HepG2 (cell line): ENCODE results near the gene SECTM1. TPM values are rescaled to one million over a fixed set of nuclear protein-coding genes. Genes with fewer than 3 reads are reported as not detected.

Source experiments
- ATF5 ChIP-seq: sonication (generic); formaldehyde crosslinking; IDR thresholded peaks from 2 replicates; pipeline ENCODE4 v1.4.0; 2020; ENCODE audit warnings: mild to moderate bottlenecking, low read depth, missing genetic modification reagents
- ESRRA ChIP-seq: sonication (generic); formaldehyde crosslinking; IDR thresholded peaks from 2 replicates; pipeline ENCODE4 v1.5.1; 2020; ENCODE audit warnings: mild to moderate bottlenecking, low read depth, missing genetic modification reagents
- FOXO4 ChIP-seq: sonication (generic); formaldehyde crosslinking; conservative IDR thresholded peaks from 2 replicates; pipeline ENCODE4 v1.8.1; 2023; ENCODE audit warnings: missing genetic modification reagents
- GABPA ChIP-seq, 2 experiments: IDR thresholded peaks; 2 replicates each; pipeline ENCODE4 v1.6.1; 2011 to 2016; ENCODE audit warnings: low read depth in 2 of 2, low read length in 1 of 2, missing biosample characterization in 1 of 2, missing genetic modification characterization in 1 of 2
- MEF2D ChIP-seq: sonication (generic); formaldehyde crosslinking; IDR thresholded peaks from 2 replicates; pipeline ENCODE4 v1.5.1; 2020; ENCODE audit warnings: mild to moderate bottlenecking, missing genetic modification reagents
- NPAS2 ChIP-seq: sonication (generic); formaldehyde crosslinking; IDR thresholded peaks from 2 replicates; pipeline ENCODE4 v1.8.0; 2022; ENCODE audit warnings: mild to moderate bottlenecking, missing genetic modification reagents, borderline replicate concordance
- SIX4 ChIP-seq: sonication (generic); formaldehyde crosslinking; IDR thresholded peaks from 2 replicates; pipeline ENCODE4 v1.4.0; 2020; ENCODE audit warnings: missing genetic modification reagents
- TFDP2 ChIP-seq: sonication (generic); formaldehyde crosslinking; IDR thresholded peaks from 2 replicates; pipeline ENCODE4 v1.4.0; 2020; ENCODE audit warnings: missing genetic modification reagents
- ZNF101 ChIP-seq: sonication (generic); formaldehyde crosslinking; IDR thresholded peaks from 2 replicates; pipeline ENCODE4 v1.4.0; 2020; ENCODE audit warnings: mild to moderate bottlenecking, low read depth, missing genetic modification reagents, borderline replicate concordance
- ZNF766 ChIP-seq: sonication (generic); formaldehyde crosslinking; IDR thresholded peaks from 2 replicates; pipeline ENCODE4 v1.5.0; 2020; ENCODE audit warnings: missing genetic modification reagents, borderline replicate concordance
- ZNF770 ChIP-seq: sonication (generic); formaldehyde crosslinking; IDR thresholded peaks from 2 replicates; pipeline ENCODE4 v1.5.0; 2020; ENCODE audit warnings: mild to moderate bottlenecking, missing genetic modification reagents
- ZNF816 ChIP-seq: sonication (generic); formaldehyde crosslinking; IDR thresholded peaks from 2 replicates; pipeline ENCODE4 v1.8.0; 2022; ENCODE audit warnings: missing genetic modification reagents, mild to moderate bottlenecking, borderline replicate concordance
- polyA plus RNA-seq, 8 experiments: library from polyadenylated mRNA; depleted of rRNA in 3 of 8; stranded (reverse) in 7 of 8; unstranded in 1 of 8; fragments of >200 nt; fragmentation: Illumina TruSeq in 4 of 8; extraction: Trizol in 4 of 8; gene quantifications; 2 replicates each; pipeline versions ENCODE4 v1.2.1 to v1.2.3, GENCODE V29; 2011 to 2016; ENCODE audit warnings: low read depth in 4 of 8, missing spikeins in 1 of 8, mixed read lengths in 1 of 8; ENCODE audit not compliant: insufficient read depth in 1 of 8
- total RNA-seq, 5 experiments: library from RNA; depleted of rRNA; stranded (reverse); fragments of >200 nt; fragmentation: Illumina TruSeq; extraction: Trizol; gene quantifications; 2 replicates each; pipeline ENCODE4 v1.2.3, GENCODE V29; 2016; ENCODE audit warnings: low read depth in 1 of 5
- TF ChIP-seq, protein P1 (sequence below): sonication (generic); formaldehyde crosslinking; IDR thresholded peaks from 2 replicates; pipeline ENCODE4 v1.4.0; 2020; ENCODE audit warnings: missing genetic modification reagents, borderline replicate concordance
- TF ChIP-seq, protein P2 (sequence below): sonication (generic); formaldehyde crosslinking; IDR thresholded peaks from 2 replicates; pipeline ENCODE4 v1.4.0; 2020; ENCODE audit warnings: missing genetic modification reagents, borderline replicate concordance

The SECTM1 gene
- total and polyA plus RNA-seq, 2 of the 13 experiments (the other 11 are each of a cell fraction or from before 2014, with no cell fraction given), result 3.5 to 5.3 TPM

- TF ChIP-seq ZNF766 (CRISPR knock-in tag), result no peak
- TF ChIP-seq FOXO4, result no peak
- no peak for TF ChIP-seq GABPA (IDR thresholded peaks at IDR 0.05; ENCODE audit: low read depth, low read length)
- TF ChIP-seq GABPA (CRISPR knock-in tag; IDR thresholded peaks at IDR 0.05; ENCODE audit: low read depth), result no peak
- TF ChIP-seq MEF2D (CRISPR knock-in tag), result 0 out of 2 replicates have a peak, but pooled peaks have one; percentile 51
- no peak for TF ChIP-seq ZNF816 (CRISPR knock-in tag)
- TF ChIP-seq ATF5 (CRISPR knock-in tag), result no peak
- TF ChIP-seq ZNF770 (CRISPR knock-in tag), result 0 out of 2 replicates have a peak, but pooled peaks have one; percentile 29
- TF ChIP-seq, protein P1, sequence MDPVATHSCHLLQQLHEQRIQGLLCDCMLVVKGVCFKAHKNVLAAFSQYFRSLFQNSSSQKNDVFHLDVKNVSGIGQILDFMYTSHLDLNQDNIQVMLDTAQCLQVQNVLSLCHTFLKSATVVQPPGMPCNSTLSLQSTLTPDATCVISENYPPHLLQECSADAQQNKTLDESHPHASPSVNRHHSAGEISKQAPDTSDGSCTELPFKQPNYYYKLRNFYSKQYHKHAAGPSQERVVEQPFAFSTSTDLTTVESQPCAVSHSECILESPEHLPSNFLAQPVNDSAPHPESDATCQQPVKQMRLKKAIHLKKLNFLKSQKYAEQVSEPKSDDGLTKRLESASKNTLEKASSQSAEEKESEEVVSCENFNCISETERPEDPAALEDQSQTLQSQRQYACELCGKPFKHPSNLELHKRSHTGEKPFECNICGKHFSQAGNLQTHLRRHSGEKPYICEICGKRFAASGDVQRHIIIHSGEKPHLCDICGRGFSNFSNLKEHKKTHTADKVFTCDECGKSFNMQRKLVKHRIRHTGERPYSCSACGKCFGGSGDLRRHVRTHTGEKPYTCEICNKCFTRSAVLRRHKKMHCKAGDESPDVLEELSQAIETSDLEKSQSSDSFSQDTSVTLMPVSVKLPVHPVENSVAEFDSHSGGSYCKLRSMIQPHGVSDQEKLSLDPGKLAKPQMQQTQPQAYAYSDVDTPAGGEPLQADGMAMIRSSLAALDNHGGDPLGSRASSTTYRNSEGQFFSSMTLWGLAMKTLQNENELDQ (CRISPR knock-in tag), result no peak
- TF ChIP-seq, protein P2, sequence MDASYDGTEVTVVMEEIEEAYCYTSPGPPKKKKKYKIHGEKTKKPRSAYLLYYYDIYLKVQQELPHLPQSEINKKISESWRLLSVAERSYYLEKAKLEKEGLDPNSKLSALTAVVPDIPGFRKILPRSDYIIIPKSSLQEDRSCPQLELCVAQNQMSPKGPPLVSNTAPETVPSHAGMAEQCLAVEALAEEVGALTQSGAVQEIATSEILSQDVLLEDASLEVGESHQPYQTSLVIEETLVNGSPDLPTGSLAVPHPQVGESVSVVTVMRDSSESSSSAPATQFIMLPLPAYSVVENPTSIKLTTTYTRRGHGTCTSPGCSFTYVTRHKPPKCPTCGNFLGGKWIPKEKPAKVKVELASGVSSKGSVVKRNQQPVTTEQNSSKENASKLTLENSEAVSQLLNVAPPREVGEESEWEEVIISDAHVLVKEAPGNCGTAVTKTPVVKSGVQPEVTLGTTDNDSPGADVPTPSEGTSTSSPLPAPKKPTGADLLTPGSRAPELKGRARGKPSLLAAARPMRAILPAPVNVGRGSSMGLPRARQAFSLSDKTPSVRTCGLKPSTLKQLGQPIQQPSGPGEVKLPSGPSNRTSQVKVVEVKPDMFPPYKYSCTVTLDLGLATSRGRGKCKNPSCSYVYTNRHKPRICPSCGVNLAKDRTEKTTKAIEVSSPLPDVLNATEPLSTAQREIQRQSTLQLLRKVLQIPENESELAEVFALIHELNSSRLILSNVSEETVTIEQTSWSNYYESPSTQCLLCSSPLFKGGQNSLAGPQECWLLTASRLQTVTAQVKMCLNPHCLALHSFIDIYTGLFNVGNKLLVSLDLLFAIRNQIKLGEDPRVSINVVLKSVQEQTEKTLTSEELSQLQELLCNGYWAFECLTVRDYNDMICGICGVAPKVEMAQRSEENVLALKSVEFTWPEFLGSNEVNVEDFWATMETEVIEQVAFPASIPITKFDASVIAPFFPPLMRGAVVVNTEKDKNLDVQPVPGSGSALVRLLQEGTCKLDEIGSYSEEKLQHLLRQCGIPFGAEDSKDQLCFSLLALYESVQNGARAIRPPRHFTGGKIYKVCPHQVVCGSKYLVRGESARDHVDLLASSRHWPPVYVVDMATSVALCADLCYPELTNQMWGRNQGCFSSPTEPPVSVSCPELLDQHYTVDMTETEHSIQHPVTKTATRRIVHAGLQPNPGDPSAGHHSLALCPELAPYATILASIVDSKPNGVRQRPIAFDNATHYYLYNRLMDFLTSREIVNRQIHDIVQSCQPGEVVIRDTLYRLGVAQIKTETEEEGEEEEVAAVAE (CRISPR knock-in tag), result no peak
- no peak for TF ChIP-seq NPAS2
- no peak for TF ChIP-seq SIX4 (CRISPR knock-in tag)
- TF ChIP-seq TFDP2 (CRISPR knock-in tag), result no peak
- no peak for TF ChIP-seq ZNF101 (CRISPR knock-in tag)
- TF ChIP-seq ESRRA, result peak; percentile 60; the same call in 1 of the 2 replicates
These were observed 12.3 kb downstream of the SECTM1 start (continued) for GRCh38 chr17:82320956-82321927.
